Nucleus accumbens (tissue), 56 donors: ENCODE results near the gene CLTRN.

Experiments
- DNase-seq, 56 donors: peaks; one replicate each; lab custom pipeline; 2025; lab: John Stamatoyannopoulos, UW

The CLTRN gene

GRCh38 chrX:15594371-15594770 is 70.2 kb downstream of the CLTRN start:
- DNase-seq: no peak

- DNase-seq: no peak
Observed at GRCh38 chrX:15579778-15580747, 84.5 kb downstream of the CLTRN start.
